GM21528 (cell line): ENCODE data around the gene CASS4.

Experiments used
- ATAC-seq: cut with Tn5 transposase; IDR thresholded peaks from one replicate; pipeline ENCODE4 v1.9.1; 2021; ENCODE audit warnings: mild to moderate bottlenecking, moderate library complexity; ENCODE audit not compliant: unreplicated experiment, low FRiP score

Gene CASS4

DNA sequence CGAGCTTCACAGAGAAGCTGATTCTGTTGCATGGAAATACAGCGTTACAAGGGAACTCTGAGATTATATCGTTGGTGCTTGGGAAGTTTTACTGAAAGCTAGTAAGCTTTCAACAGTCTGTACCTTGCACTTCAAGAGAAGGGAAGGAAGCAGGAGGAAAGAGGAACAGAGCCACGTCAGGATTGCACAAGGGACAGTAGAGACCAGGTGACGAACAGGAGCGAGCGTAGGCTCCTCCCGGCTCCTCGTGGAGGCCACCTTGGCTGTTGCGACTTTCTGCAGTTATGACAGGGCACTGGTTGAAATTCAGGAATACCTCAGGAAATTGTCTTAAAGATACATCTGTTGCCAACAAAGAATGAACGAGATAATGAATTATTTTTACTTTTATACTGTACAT lies 75.2 kb downstream of the CASS4 start:
- no peak for ATAC-seq

DNA sequence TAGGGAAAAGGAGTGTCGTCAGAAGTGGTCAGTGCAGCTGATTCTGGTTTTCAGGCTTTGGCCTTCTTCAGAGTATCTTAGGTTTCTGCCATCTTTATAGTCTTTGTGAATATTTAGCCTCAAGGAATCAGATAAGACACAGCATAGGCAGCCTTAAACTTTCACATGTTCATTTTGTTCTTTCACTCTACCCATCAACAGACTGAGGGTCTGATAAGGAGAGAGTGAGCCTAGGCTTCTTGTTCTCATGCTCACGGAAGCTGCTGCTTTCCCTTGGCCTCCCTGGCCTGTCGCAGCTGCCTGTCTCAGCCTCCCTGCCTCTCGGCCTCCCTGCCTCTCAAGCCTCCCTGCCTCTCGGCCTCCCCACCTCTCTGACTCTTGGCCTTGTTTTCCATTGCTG lies 76.5 kb downstream of the CASS4 start:
- no peak for ATAC-seq

GRCh38 chr20:56501116-56501515 lies 89.1 kb downstream of the CASS4 start:
- no peak for ATAC-seq

GRCh38 chr20:56503916-56504315 lies 91.9 kb downstream of the CASS4 start:
- no peak for ATAC-seq

GRCh38 chr20:56504373-56505005 lies 92.4 kb downstream of the CASS4 start:
- ATAC-seq = no peak

DNA sequence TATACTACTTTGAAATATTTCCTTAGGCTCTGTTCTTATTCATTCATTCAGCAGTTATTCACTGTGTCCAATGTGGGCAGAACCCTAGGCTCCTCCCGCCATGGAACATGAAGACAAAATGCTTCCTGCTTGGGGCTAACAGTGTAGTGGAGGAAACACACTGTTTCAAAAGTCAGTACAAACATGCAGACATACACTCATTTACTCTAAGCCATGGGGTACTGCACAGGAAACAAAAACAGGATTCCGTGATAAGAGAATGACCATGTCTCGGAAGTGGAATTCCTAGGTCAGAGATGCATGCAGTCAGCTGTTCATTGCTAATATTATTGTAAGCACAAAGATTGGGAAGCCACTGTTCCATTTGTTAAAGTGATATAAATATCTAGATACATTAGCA lies 94.0 kb downstream of the CASS4 start:
- ATAC-seq = no peak
